ENCODE data around the gene PPP1CC.
"Not testable (repeated sequence)": the region's sequence is repeated elsewhere in the genome, so short reads cannot be mapped to it uniquely, and the experiment has no call there.

The PPP1CC gene

DNA sequence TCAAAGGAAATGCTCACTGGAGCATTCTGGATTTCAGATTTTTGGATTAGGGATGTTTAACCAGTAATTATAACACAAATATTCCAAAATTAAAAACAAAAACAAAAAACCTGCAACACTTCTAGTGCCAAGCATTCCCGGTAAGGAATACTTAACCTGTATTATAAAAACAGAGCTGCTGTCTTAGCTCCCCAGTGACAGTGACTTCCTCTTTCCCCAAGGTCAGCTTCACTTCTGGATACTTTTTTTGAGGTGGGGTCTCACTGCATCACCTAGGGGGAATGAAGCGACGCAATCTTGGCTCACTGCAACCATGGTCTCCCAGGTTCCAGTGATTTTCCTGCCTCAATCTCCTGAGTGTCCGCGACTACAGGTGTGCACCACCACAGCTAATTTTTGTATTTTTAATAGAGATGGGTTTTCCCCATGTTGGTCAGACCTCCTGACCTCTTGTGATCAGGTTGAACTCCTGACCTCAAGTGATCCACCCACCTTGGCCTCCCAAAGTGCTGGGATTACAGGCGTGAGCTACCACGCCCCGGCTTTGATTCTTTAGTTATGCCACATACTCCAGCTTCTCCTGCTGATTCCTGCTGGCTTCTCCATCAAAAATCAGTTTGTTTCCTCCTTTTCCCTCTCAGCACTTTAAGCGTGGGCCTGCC, 15.9 kb downstream of the PPP1CC start:
- H4K20me1 ChIP-seq (ENCODE audit: insufficient read depth, low read length): peaks cover 81% of the 10 kb centered on the region
- H3K36me3 ChIP-seq (replicated peaks; ENCODE audit: low read depth, low read length): peaks cover 79% of the 10 kb centered on the region
- no peak for TF ChIP-seq EZH2phosphoT487 (IDR thresholded peaks at IDR 0.05; ENCODE audit: low read depth)
- H3K9ac ChIP-seq (ENCODE audit: low read length): no peak overlapping the region
- H3K79me2 ChIP-seq (ENCODE audit: low read length): peaks cover 91% of the 10 kb centered on the region
- H3K4me1 ChIP-seq (ENCODE audit: low read length): peaks cover 53% of the 10 kb centered on the region
- H3K27me3 ChIP-seq (ENCODE audit: low read depth, low read length): no peaks in the 10 kb centered on the region
- H2AFZ ChIP-seq (ENCODE audit: low read depth, low read length): no peak overlapping the region
- H3K4me3 ChIP-seq (ENCODE audit: low read length): no peak overlapping the region
- no peaks in the 10 kb centered on the region for H3K9me3 ChIP-seq (ENCODE audit: insufficient read depth, low read length)
- H3K4me2 ChIP-seq (ENCODE audit: low read length): peak overlapping the region; percentile 29; the same call in 1 of the 2 replicates
- peak overlapping the region; percentile 58 for H3K27ac ChIP-seq (ENCODE audit: low read length)

DNA sequence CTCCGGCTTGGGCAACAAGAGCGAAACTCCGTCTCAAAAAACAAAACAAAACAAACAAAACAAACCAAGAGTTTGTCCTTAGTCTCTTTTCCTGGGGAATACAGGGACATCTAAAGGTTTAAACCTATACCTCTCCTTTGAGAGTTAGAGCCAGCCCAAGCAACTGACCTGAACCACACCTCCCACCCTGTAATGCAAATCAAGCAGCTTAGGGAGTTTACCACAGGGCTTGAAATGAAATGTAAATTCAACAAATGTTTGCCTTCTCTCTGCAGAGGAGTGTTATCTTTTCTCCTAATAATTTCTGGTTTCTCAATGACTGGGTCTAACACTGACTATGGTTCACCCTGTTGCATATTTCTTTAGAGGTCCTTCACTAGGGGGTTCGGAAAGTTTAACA, 16.7 kb downstream of the PPP1CC start:
- Histone ChIP-seq H3K9ac (ENCODE audit: low read length) (no peak overlapping the region), H2AFZ (ENCODE audit: low read depth, low read length) (no peak overlapping the region), H3K79me2 (ENCODE audit: low read length) (peaks cover 89% of the 10 kb centered on the region), H3K4me2 (ENCODE audit: low read length) (no peak overlapping the region), H3K9me3 (ENCODE audit: insufficient read depth, low read length) (no peaks in the 10 kb centered on the region), H3K27me3 (ENCODE audit: low read depth, low read length) (no peaks in the 10 kb centered on the region), H3K4me3 (ENCODE audit: low read length) (no peak overlapping the region), H3K4me1 (ENCODE audit: low read length) (peaks cover 46% of the 10 kb centered on the region), H3K36me3 (replicated peaks; ENCODE audit: low read depth, low read length) (peaks cover 79% of the 10 kb centered on the region), H3K27ac (ENCODE audit: low read length) (no peak overlapping the region), H4K20me1 (ENCODE audit: insufficient read depth, low read length) (peaks cover 80% of the 10 kb centered on the region)
- TF ChIP-seq, protein P1, sequence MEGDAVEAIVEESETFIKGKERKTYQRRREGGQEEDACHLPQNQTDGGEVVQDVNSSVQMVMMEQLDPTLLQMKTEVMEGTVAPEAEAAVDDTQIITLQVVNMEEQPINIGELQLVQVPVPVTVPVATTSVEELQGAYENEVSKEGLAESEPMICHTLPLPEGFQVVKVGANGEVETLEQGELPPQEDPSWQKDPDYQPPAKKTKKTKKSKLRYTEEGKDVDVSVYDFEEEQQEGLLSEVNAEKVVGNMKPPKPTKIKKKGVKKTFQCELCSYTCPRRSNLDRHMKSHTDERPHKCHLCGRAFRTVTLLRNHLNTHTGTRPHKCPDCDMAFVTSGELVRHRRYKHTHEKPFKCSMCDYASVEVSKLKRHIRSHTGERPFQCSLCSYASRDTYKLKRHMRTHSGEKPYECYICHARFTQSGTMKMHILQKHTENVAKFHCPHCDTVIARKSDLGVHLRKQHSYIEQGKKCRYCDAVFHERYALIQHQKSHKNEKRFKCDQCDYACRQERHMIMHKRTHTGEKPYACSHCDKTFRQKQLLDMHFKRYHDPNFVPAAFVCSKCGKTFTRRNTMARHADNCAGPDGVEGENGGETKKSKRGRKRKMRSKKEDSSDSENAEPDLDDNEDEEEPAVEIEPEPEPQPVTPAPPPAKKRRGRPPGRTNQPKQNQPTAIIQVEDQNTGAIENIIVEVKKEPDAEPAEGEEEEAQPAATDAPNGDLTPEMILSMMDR (IDR thresholded peaks at IDR 0.05; ENCODE audit: low read depth, low read length): no peak
- no peak for TF ChIP-seq EZH2phosphoT487 (IDR thresholded peaks at IDR 0.05; ENCODE audit: low read depth)

DNA sequence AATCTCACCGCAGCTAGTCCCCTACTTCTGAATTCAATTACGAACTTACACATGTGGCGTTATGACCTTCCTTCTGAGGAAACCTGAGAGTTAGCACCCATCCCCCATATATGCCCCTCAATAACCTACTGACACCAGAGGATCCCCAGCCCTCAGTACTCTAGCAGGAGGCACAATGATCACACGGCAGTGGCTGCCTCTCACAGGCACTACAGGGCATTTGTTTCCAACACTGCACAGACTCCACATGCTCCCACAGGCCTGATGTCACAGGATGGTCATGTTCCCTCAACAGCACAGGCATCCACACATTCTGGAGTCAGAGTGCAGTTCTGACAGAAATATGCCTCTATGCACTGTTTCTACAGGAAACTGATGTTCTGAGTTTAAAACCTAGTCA, 17.4 kb downstream of the PPP1CC start:
- H3K9ac ChIP-seq (ENCODE audit: low read length): no peak overlapping the region
- no peak overlapping the region for H3K4me3 ChIP-seq (ENCODE audit: low read length)
- H4K20me1 ChIP-seq (ENCODE audit: insufficient read depth, low read length): peaks cover 77% of the 10 kb centered on the region
- no peak overlapping the region for H3K4me2 ChIP-seq (ENCODE audit: low read length)
- peaks cover 88% of the 10 kb centered on the region for H3K79me2 ChIP-seq (ENCODE audit: low read length)
- no peak overlapping the region for H3K27ac ChIP-seq (ENCODE audit: low read length)
- TF ChIP-seq EZH2phosphoT487 (IDR thresholded peaks at IDR 0.05; ENCODE audit: low read depth): no peak
- TF ChIP-seq, protein P1 (IDR thresholded peaks at IDR 0.05; ENCODE audit: low read depth, low read length): no peak
- peaks cover 38% of the 10 kb centered on the region for H3K4me1 ChIP-seq (ENCODE audit: low read length)
- H2AFZ ChIP-seq (ENCODE audit: low read depth, low read length): no peak overlapping the region
- peaks cover 79% of the 10 kb centered on the region for H3K36me3 ChIP-seq (replicated peaks; ENCODE audit: low read depth, low read length)
- no peaks in the 10 kb centered on the region for H3K27me3 ChIP-seq (ENCODE audit: low read depth, low read length)
- H3K9me3 ChIP-seq (ENCODE audit: insufficient read depth, low read length): no peaks in the 10 kb centered on the region

DNA sequence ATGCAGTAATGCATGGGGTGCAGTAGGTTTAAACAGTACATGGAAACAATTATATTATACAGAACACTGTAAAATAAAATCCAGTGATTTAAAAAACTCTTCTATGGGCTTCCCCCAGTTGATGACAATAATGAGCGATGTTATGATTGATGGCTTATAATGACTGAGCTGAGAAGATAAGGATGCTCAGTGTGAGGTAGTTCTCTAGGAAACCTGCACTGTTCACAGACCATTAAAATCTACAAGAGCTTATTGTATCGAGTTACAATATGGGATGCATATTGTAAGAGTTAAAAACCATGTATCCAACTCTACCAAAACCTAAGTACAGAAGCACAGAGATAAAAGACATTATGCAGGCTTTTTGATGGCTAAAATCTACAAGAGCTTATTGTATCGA, 19.8 kb downstream of the PPP1CC start:
- peaks cover 77% of the 10 kb centered on the region for H3K79me2 ChIP-seq (ENCODE audit: low read length)
- not testable (repeated sequence) for H3K4me2 ChIP-seq (ENCODE audit: low read length); H3K27ac ChIP-seq (ENCODE audit: low read length); H3K9ac ChIP-seq (ENCODE audit: low read length); H3K4me3 ChIP-seq (ENCODE audit: low read length); H3K27me3 ChIP-seq (ENCODE audit: low read depth, low read length); H2AFZ ChIP-seq (ENCODE audit: low read depth, low read length); H3K9me3 ChIP-seq (ENCODE audit: insufficient read depth, low read length)
- H3K36me3 ChIP-seq (replicated peaks; ENCODE audit: low read depth, low read length): peaks cover 83% of the 10 kb centered on the region
- H3K4me1 ChIP-seq (ENCODE audit: low read length): peaks cover 35% of the 10 kb centered on the region
- peaks cover 72% of the 10 kb centered on the region for H4K20me1 ChIP-seq (ENCODE audit: insufficient read depth, low read length)

DNA sequence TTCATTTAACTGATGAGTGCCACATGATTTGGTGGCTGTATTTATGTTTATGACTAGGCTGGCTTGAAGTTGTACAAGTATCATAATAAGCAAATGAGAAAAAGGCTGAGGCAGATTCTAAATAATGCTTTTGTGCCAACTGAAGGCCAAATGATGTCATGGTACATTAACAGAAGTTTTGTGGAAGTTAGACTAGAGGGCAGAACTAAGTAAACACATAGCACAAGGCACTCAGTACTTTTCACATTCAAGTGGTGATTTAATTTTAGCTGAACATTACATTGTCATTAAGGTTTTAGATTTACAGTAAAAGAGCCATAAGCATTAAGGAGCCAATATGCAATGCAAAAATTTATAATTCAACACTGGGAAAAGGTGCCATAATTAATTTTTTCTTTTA, 21.1 kb downstream of the PPP1CC start:
- Histone ChIP-seq H3K27me3 (ENCODE audit: low read depth, low read length) (no peaks in the 10 kb centered on the region), H3K36me3 (replicated peaks; ENCODE audit: low read depth, low read length) (peaks cover 86% of the 10 kb centered on the region), H2AFZ (ENCODE audit: low read depth, low read length) (no peak overlapping the region), H3K4me3 (ENCODE audit: low read length) (no peak overlapping the region), H3K4me2 (ENCODE audit: low read length) (no peak overlapping the region), H3K79me2 (ENCODE audit: low read length) (peaks cover 68% of the 10 kb centered on the region), H3K9ac (ENCODE audit: low read length) (no peak overlapping the region), H3K27ac (ENCODE audit: low read length) (no peak overlapping the region), H3K4me1 (ENCODE audit: low read length) (peaks cover 26% of the 10 kb centered on the region), H4K20me1 (ENCODE audit: insufficient read depth, low read length) (peaks cover 67% of the 10 kb centered on the region), H3K9me3 (ENCODE audit: insufficient read depth, low read length) (no peaks in the 10 kb centered on the region)
- TF ChIP-seq, protein P1 (IDR thresholded peaks at IDR 0.05; ENCODE audit: low read depth, low read length): no peak
- no peak for TF ChIP-seq EZH2phosphoT487 (IDR thresholded peaks at IDR 0.05; ENCODE audit: low read depth)

All from OCI-LY3 (cell line).